Medulla oblongata (tissue), 1 donor: Measurements from ENCODE around the gene CRB3.
"Not testable (repeated sequence)": the region's sequence is repeated elsewhere in the genome, so short reads cannot be mapped to it uniquely, and the experiment has no call there.

Experiments used
- DNase-seq: peaks from one replicate; pipeline ENCODE4 v3.0.0-alpha.2; 2015; ENCODE audit errors: extremely low spot score

Gene CRB3

DNA sequence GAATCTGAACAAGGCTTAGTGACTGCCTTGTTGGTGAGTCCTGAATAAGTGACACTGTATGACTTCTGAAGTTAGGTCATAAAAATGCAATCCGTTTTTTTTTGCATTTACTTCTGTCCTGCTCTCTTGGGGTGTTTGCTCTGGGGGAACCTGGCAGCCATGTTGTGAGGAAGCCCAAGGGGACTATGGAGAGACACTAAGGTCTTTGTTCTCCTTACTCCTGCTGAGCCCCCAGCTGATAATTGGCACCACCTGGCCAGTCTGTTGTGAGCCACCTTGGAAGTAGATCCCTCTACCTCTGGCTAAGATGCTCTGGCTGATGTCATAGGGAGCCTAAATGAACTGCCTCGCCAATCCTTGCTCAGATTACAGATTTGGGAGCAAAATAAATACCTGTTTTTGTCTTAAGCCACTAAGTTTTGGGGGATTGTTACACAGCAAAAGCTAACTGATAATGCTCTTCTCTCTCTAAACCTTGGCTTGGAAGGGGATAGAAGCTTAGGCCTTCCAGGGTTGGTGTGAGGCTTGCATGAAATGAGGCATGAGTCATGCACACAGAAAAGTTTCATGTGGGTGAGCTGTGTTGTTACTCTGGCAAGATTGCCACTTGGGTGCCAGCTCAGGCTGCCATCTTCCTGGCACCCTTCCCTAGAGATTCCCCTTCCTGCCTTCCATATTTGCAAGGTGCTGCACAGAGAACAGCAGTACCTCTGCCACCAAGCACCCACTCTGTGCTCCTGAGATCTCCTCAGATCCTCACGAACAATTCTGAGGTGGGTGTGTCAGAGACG lies 27.9 kb downstream of the CRB3 start:
- no peak for DNase-seq

DNA sequence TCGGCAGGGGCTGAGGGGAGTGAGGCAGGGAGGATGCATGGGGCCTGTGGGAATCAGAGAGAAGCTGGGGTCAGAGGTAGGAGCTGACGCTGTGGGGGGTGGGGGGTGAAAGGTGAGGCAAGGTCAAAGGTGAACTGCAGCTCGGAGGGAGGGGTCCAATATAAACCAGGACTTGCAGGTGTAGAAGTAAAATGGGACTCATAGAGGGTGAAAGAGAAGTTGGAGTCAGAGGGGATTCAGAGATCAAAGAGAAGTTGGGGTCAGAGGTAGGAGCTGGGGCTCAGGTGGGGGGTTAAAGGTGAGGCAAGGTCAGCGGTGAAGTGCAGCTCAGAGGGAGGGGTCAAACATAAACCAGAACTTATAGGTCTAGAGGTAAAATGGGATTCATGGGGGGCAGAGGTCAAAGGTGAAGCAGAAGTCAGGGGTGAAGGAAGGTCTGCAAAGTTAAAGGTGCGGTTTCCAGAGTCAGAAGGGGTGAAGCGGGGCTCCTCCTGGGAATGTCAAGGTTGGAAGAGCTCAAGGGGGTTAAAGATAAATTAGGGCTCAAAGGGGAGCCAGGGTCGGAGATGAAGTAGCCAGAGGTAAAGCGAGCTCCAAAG lies 30.5 kb downstream of the CRB3 start:
- DNase-seq, result no peak

DNA sequence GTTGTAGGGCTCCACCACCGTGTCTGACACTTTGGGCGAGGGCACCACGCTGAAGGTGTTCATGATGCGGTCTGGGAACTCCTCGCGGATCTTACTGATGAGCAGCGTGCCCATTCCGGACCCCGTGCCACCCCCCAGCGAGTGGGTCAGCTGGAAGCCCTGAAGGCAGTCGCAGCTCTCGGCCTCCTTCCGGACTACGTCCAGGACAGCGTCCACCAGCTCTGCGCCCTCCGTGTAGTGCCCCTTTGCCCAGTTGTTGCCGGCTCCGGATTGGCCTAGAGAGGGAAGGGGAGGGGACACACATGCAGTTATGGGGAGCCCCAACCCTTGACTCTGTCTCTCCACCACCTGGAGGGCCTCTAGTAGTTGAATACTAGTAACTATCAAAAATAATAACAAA lies 31.9 kb downstream of the CRB3 start:
- DNase-seq, result no peak

DNA sequence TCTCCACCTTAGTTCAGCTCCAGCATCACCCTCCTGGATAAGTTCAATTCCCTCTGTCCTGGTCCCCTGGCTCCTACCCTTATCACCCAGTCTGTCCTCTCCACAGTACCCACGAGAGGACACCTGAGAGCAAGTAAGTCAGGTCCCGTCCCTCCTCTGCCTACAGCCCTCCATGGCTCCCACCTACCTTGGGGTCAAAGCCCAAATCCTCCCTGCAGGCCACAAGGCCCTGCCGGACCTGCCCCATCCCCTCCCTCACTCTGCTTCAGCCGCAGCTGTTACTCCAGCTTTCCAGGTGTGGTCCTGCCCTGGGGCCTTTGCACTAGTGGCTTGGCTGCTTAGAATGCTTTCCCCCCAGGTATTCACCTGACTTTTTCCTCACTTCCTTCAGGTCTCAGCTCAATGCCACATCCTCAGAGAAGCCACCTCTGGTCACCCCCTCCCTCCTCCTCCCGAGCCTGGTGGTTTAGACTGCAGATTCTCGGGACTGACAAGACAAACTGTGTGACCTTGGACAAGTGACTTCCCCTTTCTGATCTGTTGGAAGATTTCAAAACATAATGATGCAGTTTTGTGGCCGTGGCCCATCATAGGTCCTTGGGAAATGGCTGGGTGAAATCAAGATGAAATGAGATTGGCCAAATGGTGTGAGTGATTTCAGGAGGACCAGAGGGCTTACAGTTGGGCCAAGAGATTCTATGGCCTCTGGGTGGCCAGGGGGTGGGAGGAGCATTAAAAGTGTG lies 34.4 kb downstream of the CRB3 start:
- no peak for DNase-seq

DNA sequence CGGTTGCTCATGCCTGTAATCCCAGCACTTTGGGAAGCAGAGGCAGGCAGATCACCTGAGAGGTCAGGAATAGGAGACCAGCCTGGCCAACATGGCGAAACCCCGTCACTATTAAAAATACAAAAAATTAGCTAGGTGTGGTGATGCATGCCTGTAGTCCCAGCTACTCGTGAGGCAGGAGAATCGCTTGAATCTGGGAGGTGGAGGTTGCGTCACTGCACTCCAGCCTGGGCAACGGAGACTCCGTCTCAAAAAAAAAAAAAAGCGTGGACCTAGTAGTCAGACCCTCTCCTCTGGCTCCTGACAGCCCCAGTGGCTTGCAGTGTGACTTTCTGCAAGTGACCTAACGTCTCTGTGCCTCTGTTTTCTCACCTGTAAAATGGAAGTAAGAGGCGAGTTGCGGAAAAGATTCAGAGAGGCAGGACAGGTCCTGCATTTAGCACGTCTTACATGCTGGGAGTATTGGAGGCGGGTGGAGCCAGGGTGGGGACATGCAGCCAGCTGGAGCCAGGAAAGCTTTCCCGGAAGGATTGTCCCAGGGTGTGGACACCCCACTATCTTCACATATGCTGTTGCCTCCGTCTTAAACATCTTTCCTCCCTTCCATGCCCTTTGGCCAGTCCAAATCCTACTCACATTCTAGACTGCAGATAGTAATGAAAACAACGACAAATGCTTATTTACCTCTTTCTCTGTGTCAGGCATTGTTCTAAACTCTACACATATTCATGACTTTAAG lies 35.1 kb downstream of the CRB3 start:
- no peak for DNase-seq

DNA sequence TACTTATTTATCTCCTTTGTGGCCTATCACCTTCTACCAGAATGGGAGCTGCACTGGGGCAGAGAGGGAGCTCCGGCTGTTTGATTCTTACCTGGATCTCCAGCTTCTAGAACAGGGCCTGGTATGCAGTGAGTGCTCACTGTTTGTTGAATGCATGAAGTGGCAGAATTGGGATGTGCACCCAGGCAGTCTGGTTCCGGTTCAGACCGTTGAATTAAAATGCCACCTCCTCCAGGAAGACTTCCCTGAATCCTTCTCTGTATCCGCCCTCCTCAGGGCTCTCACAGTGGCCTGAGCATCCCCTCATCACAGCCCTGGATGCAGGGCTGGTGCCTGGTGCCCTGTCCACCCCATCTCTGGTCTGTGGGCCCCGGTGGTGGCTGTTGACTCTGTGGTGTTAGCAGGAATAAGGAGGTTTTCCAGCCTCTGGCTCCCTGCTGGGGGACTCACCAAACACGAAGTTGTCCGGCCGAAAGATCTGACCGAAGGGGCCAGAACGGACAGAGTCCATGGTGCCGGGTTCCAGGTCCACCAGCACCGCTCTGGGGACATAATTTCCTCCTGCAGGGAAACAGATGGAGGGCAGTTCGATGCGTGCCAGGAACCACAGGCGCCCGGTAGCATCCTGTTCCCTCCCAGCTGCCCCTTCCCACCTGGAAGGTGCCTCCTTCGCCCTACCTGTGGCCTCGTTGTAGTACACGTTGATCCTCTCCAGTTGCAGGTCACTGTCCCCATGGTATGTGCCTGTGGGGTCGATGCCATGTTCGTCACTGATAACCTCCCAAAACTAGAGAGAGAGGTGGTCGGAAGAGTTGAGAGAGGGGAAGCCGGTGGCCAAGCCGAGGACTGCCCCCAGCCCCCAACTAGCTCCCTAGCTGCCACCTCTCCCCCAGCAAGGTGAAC lies 37.0 kb downstream of the CRB3 start:
- no peak for DNase-seq

DNA sequence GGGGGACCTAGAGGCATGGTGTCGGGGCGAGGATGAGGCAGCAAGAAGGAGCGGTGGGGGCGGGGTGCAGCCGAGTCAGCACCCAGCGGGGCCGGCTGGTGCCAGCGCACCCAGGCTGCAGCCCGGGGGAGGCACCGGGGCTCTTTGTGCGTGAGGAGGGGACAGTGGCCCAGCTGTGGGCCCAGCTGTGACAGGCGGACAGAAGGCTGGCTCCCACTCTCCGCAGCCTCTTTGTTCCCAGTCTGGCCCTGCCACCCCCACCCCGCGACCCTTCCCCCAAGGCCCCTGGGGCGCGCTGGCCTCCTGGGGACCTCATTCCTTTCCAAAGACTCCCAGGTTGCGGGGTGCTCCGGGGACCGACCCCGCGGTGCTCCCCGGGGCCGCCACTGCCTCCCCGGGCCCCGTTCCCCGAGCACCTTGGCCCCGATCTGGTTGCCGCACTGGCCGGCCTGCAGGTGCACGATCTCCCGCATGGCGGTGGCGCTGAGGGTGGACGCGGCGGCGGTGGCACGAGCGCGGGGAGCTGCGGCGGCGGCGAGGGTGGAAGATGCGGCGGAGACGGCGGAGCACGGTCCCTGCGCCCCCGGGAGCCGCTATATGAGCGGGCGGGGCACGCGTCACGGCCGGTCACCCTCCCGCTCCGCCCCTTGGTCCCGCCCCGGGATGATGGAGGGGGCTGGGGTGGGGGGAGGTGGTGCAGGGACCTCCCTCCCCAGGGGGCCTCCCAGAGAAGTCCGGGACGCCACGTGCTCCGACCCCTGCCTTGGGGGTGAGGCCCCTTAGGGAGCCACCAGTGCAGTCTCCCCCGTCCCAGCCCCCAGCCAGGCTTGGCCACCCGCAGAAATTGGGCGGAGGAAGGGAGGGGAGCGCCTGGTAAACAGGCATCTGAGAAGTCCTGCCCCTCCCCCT lies 37.9 kb downstream of the CRB3 start, which contains the start of gene TUBB4A:
Gene TUBB4A, minus strand, starts transcription at position 570 of the 909 bp plus-strand sequence. Its CDS starts 97 bp downstream, at position 473.
- DNase-seq, result peak; percentile 87

DNA sequence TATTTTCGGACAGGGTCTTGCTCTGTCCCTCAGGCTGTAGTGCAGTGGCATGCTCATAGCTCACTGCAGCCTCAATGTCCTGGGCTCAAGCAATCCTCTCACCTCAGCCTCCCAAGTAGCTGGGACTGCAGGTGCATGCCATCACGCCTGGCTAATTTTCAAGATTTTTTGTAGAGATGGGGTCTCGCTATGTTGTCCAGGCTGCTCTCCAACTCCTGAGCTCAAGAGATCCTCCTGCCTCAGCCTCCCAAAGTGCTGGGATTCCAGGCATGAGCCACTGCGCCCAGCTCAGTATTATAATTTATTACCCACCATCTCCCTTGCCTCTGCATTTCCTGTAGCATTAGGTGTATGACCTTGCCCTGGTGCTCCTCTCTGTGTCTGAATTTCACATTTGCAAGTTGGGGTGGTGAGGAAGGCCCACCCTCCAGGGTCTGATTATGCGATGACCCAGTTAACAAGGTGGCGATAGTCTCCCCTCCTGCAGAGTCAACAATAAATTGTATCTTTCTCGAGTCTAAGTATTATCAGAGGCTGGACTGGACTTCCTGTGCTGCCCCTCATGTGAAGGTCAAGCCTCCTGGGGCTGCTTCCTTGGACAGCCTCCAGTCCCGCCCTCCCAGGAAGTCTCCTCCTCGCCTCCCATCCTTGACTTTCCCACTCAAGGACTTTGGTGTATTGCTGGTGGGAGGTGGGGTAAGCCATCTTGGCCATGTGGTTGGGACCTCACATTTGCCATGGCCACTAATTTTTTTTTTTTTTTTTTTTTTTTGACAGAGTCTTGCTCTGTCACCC lies 39.5 kb downstream of the CRB3 start:
- no peak for DNase-seq

DNA sequence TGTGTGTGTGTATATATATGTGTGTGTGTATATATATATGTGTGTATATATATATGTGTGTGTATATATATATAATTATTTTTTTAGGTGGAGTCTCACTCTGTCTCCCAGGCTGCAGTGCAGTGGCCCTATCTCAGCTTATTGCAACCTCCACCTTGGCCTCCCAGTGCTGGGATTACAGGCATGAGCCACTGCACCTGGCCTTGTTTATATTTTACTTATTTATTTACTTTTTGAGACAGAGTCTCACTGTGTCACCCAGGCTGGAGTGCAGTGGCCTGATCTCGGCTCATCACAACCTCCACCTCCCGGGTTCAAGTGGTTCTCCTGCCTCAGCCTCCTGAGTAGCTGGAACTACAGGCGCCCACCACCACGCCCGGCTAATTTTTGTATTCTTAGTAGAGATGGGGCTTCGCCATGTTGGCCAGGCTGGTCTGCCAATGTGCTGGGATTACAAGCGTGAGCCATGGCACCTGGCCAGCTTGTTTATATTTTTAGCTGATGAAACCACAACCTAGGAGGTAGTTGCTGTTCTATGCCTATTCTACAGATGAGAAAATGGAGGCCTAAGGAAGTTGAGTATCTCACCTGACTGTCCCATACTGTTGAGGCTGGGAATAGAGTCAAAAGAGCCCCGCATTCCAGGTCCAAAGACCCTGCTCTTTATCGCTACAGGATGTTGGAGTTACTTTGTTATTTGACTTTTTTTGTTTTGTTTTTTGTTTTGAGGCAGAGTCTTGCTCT lies 44.1 kb downstream of the CRB3 start:
- DNase-seq, result not testable (repeated sequence)

DNA sequence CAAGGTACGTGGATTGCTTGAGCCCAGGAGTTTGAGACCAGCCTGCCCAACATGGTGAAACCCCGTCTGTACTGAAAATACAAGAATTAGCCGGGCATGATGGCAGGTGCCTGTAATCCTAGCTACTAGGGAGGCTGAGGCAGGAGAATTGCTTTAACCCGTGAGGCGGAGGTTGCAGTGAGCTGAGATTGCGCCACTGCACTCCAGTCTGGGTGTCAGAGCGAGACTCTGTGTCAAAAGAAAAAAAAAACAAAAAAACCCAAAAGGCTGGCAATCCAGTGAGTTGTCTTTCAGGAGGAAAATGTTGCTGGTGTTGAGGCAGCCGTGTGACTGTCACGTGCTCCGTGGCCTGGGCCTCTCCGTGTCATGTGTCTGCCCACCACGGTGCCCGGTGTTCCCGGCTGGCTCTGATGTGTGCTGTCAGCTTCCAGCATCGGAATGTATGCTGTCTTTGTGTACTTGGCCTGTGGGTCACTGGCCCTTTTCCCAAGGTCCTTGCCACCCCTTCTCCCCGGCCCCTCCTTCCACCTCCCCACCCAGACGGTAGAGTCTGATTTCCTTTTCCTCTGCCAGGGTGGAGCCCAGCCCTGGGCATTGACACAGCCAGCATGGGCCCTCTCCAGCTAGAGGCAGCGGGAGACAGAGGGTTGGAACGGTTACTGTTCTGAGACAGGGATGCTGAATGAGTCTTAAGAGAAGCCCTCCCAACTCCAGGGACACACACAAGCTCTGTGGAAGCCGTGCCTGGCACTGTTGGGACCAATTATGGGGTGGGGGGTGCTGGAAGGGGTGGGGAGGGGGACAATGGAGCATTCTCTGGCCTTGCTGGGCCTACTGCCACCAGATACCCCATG lies 45.3 kb downstream of the CRB3 start:
- peak; percentile 96 for DNase-seq

DNA sequence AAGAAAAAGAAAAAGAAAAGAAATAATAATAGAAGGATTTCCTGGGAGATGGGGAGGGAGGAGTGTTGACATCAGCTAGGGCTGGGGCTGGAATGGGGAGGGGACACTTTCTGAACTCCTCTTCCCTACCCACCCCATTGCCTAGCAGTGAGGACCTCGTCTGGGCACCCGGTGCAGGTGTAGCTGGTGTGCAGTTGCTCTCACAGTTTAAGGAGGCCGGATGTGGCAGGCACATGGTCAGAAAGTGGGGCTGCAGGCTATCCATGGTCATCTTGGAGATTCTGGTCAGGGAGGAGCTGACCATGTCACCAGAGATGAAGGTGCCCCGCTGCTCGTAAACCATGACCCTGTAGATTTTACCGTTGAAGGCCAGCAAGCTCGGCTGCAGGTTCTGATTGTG lies 46.5 kb downstream of the CRB3 start:
- DNase-seq, result no peak

DNA sequence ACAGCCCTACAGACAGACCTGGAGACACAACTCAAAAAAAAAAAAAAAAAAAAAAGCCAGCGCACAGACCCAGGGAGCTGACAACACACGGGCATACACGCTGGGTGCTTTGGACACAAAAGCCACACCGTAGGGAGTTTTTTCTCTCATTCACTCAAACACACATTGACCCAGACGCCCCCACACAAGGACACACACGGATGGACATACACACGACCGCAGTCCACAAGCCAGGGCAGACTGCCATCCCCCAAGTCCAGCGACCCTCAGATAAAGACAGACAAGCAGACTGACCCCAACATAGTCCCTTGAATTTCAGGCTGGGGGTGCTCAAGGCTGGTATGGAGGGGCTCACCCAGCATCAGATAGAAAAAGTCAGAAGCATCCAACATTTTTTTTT lies 50.0 kb downstream of the CRB3 start:
- no peak for DNase-seq

DNA sequence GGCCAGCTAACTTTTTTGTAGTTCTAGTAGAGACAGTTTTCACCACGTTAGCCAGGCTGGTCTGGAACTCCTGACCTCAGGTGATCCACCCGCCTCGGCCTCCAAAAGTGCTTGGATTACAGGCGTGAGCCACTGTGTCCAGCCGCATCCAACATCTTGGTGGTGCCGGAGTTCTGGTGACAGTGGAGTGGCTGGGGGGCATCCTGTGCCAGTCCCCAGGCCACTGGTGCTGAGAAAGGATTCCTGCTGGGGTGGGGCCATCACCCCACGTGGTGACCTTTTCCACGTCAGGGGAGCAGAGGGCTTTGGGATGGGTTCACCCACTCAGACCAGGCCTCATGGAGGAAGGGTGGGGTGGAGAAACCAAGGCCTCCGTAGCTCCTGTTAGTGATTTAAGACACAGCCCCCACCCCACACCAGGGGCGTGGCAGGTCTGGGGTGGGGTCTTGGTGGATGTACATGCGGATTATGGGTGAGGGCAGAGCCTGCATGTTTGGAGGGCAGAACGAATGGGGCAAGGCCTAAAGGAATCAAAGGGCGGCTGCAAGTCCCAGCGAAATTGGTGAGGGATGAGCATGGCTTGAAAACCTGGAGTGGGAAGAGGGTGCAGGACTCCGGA lies 51.0 kb downstream of the CRB3 start:
- no peak for DNase-seq

DNA sequence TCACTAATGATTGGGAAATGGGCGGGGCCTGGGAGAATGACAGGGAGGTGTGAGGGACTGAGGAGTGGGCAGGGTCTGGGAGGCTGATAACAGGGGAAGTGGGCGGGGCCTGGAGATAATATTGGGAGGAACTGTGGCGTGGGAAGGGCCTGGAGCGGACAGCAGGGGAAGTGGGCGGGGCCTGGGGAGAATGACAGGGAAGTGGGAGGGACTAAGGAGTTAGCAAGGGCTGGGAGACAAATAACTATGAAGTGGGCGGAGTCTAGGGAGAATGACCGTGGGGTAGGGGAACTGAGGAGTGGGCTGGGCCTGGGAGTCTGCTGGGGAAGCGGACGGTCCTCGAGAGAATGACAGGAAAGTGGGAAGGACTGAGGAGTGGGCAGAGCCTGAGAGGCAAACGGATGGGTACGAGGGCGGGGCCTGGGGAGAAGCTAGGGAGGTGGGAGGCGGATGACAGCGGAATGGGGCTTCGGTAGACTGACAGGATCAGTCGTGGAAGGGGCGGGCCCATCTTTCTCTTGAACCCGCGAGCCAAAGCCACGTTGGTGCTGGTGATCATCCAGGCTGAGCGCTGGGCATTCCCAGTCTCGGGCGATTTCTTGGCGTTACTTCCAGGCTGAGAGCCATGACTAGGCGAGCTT lies 52.1 kb downstream of the CRB3 start:
- peak; percentile 97 for DNase-seq
